ENCODE measurements around the gene STAT3.

DNA sequence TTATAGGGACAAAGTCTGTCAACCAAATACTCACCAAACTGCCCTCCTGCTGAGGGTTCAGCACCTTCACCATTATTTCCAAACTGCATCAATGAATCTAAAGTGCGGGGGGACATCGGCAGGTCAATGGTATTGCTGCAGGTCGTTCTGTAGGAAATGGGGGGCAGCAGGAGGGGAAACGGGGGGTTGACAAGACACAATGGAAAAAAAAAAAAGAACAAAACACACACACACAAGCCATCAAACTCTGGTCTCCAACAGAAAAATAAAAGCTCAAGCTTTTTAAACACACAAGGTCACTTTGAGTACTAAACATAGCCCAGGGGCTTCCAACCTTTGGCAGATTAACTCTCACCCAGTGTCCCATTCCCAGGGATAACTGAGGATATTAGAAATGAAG lies 71.5 kb downstream of the STAT3 start:
- TF ChIP-seq TAF1 (IDR thresholded peaks at IDR 0.05; ENCODE audit: low read depth) (no peak), FOXM1 (IDR thresholded peaks at IDR 0.05; ENCODE audit: borderline replicate concordance, low read depth) (no peak)

All from Ishikawa (cell line).